Skeletal muscle satellite cell (primary cell): ENCODE data around the gene RETN.

Experiments used
- H3K27me3 ChIP-seq: 2 replicates; pipeline ENCODE4 v1.7.0; 2013; ENCODE audit warnings: low read length; ENCODE audit not compliant: control insufficient read depth, insufficient read depth
- H3K36me3 ChIP-seq: 2 replicates; pipeline ENCODE4 v1.7.0; 2013; ENCODE audit warnings: mild to moderate bottlenecking, control low read depth, low read length; ENCODE audit not compliant: insufficient read depth
- H3K4me1 ChIP-seq: 2 replicates; pipeline ENCODE4 v1.7.0; 2013; ENCODE audit warnings: low read length; ENCODE audit not compliant: control insufficient read depth, insufficient read depth
- H3K4me2 ChIP-seq: 2 replicates; pipeline ENCODE4 v1.7.0; 2013; ENCODE audit warnings: mild to moderate bottlenecking, low read length
- H3K4me3 ChIP-seq: 2 replicates; pipeline ENCODE4 v1.7.0; 2013; ENCODE audit warnings: low read length
- H3K9ac ChIP-seq: 2 replicates; pipeline ENCODE4 v1.7.0; 2013; ENCODE audit warnings: mild to moderate bottlenecking, low read depth, low read length, moderate library complexity
- H3K9me3 ChIP-seq: replicated peaks from 2 replicates; pipeline ENCODE4 v1.7.0; 2013; ENCODE audit warnings: mild to moderate bottlenecking, control low read depth, low read length

Gene RETN

GRCh38 chr19:7669641-7670040 is 792 bp downstream of the RETN start:
- Histone ChIP-seq H3K4me3 (no peak overlapping the region), H3K9ac (no peak overlapping the region), H3K4me2 (no peak overlapping the region), H3K4me1 (no peaks in the 10 kb centered on the region), H3K36me3 (no peaks in the 10 kb centered on the region), H3K27me3 (peaks cover 13% of the 10 kb centered on the region), H3K9me3 (no peaks in the 10 kb centered on the region)

DNA sequence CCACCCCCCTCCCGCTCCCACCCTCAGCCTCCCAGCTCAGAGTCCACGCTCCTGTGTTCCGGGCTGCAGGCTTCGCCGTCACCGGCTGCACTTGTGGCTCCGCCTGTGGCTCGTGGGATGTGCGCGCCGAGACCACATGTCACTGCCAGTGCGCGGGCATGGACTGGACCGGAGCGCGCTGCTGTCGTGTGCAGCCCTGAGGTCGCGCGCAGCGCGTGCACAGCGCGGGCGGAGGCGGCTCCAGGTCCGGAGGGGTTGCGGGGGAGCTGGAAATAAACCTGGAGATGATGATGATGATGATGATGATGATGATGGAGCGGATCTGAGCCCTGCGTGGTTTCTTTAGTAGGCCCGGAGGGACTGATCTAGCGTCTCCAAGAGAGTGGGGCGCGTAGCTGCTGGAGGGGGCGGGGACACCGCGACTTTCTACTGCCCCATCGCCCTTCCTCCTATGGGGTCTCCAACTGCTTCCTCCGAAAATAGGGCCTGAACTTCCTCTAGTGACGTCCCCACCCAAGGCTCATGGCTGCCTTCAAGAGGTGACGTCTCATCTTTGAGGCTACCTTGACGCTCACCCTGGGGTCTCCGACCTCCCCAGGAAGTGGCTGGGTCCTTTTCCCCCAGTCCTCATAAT is 1.4 kb downstream of the RETN start:
- H3K36me3 ChIP-seq, result no peaks in the 10 kb centered on the region
- no peak overlapping the region for H3K9ac ChIP-seq
- no peaks in the 10 kb centered on the region for H3K4me1 ChIP-seq
- H3K4me2 ChIP-seq, result no peak overlapping the region
- H3K27me3 ChIP-seq, result peaks cover 13% of the 10 kb centered on the region
- H3K4me3 ChIP-seq, result no peak overlapping the region
- H3K9me3 ChIP-seq, result no peaks in the 10 kb centered on the region

DNA sequence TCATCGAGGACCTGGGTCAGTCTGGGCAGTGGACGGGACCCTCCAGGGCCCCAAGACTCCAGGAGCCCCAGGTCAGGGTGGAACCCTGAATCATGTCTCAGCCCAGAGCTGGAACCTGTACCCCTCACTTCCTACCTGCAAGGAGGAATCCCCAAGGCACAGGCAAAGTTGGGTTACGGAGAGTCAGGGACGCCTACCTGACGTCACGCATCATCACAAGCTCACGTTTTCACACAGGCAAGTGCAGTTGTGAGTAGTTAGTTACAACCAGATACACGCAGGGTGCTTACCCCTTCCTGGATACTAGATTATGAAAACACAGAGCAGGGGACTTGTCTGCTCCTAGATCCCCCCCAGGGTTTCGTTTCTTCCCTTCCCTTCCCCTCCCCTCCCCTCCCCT is 1.9 kb downstream of the RETN start:
- Histone ChIP-seq H3K4me2 (no peak overlapping the region), H3K4me1 (no peaks in the 10 kb centered on the region), H3K9me3 (no peaks in the 10 kb centered on the region), H3K36me3 (no peaks in the 10 kb centered on the region), H3K27me3 (peaks cover 13% of the 10 kb centered on the region), H3K9ac (no peak overlapping the region), H3K4me3 (no peak overlapping the region)

- H3K4me2 ChIP-seq, result no peak overlapping the region
- H3K36me3 ChIP-seq, result no peaks in the 10 kb centered on the region
- no peaks in the 10 kb centered on the region for H3K4me1 ChIP-seq
- no peak overlapping the region for H3K9ac ChIP-seq
- H3K9me3 ChIP-seq, result no peaks in the 10 kb centered on the region
- no peak overlapping the region for H3K4me3 ChIP-seq
- H3K27me3 ChIP-seq, result peaks cover 25% of the 10 kb centered on the region
Observed at GRCh38 chr19:7672522-7672921, 3.7 kb downstream of the RETN start.

- Histone ChIP-seq H3K9ac (no peak overlapping the region), H3K4me3 (no peak overlapping the region), H3K27me3 (peaks cover 30% of the 10 kb centered on the region), H3K9me3 (no peaks in the 10 kb centered on the region), H3K4me1 (no peaks in the 10 kb centered on the region), H3K4me2 (peak overlapping the region; percentile 34), H3K36me3 (no peaks in the 10 kb centered on the region)
Observed at GRCh38 chr19:7674010-7675005, 5.5 kb downstream of the RETN start.

- H3K9ac ChIP-seq, result no peak overlapping the region
- H3K36me3 ChIP-seq, result no peaks in the 10 kb centered on the region
- H3K4me1 ChIP-seq, result peaks cover 4% of the 10 kb centered on the region
- H3K4me3 ChIP-seq, result no peak overlapping the region
- H3K4me2 ChIP-seq, result no peak overlapping the region
- H3K9me3 ChIP-seq, result no peaks in the 10 kb centered on the region
- peaks cover 25% of the 10 kb centered on the region for H3K27me3 ChIP-seq
Observed at GRCh38 chr19:7676376-7676775, 7.5 kb downstream of the RETN start.

DNA sequence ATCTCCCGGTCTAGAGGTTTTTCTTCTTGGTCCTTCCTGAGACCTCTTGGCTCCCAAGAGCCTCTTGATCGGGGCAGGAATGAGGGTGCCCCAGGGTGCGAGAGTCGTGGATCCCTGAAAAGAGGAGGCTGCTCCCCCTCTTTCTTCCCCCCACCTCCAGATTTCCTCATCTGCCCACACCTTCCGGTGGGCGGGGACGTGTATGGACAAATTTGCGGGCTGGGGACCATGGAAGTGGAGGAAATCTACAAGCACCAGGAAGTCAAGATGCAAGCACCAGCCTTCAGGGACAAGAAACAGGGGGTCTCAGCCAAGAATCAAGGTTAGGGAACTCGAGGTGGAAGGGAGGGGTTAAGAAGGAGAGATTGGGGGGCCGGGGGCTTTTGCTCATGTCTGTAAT is 8.0 kb downstream of the RETN start, which contains the start of gene MCEMP1:
MCEMP1 (plus strand) TSS at position 237 of the 400 bp plus-strand sequence; CDS start at position 268, 31 bp downstream.
- H3K4me3 ChIP-seq, result no peak within 1 kb of the TSS
- no peaks in the 10 kb centered on the region for H3K36me3 ChIP-seq
- peaks cover 4% of the 10 kb centered on the region for H3K4me1 ChIP-seq
- no peak within 1 kb of the TSS for H3K4me2 ChIP-seq
- H3K27me3 ChIP-seq, result peaks cover 24% of the 10 kb centered on the region
- no peak within 1 kb of the TSS for H3K9ac ChIP-seq
- H3K9me3 ChIP-seq, result no peaks in the 10 kb centered on the region

GRCh38 chr19:7677669-7678311 is 8.9 kb downstream of the RETN start:
- no peaks in the 10 kb centered on the region for H3K9me3 ChIP-seq
- no peak overlapping the region for H3K4me3 ChIP-seq
- no peak overlapping the region for H3K9ac ChIP-seq
- peaks cover 8% of the 10 kb centered on the region for H3K36me3 ChIP-seq
- no peak overlapping the region for H3K4me2 ChIP-seq
- peaks cover 9% of the 10 kb centered on the region for H3K4me1 ChIP-seq
- H3K27me3 ChIP-seq, result peaks cover 22% of the 10 kb centered on the region

DNA sequence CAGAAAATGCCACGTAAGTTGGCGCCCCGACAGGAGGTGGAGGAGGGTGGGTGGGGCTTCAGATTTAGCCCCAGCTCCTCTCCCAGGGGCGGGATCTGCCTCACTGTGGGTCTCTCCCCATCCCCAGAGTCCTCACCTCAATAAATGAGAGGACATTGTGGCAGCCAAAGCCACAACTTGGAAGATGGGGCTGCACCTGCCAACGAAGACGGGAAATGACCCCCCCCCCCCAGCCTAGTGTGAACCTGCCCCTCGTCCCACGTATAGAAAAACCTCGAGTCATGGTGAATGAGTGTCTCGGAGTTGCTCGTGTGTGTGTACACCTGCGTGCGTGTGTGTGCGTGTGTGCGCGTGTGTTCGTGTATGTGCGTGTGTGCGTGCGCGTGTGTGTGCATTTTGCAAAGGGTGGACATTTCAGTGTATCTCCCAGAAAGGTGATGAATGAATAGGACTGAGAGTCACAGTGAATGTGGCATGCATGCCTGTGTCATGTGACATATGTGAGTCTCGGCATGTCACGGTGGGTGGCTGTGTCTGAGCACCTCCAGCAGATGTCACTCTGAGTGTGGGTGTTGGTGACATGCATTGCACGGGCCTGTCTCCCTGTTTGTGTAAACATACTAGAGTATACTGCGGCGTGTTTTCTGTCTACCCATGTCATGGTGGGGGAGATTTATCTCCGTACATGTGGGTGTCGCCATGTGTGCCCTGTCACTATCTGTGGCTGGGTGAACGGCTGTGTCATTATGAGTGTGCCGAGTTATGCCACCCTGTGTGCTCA is 10.3 kb downstream of the RETN start:
- peaks cover 15% of the 10 kb centered on the region for H3K36me3 ChIP-seq
- H3K9ac ChIP-seq, result no peak overlapping the region
- no peak overlapping the region for H3K4me3 ChIP-seq
- H3K27me3 ChIP-seq, result peaks cover 22% of the 10 kb centered on the region
- no peaks in the 10 kb centered on the region for H3K9me3 ChIP-seq
- H3K4me1 ChIP-seq, result peaks cover 9% of the 10 kb centered on the region
- H3K4me2 ChIP-seq, result no peak overlapping the region

DNA sequence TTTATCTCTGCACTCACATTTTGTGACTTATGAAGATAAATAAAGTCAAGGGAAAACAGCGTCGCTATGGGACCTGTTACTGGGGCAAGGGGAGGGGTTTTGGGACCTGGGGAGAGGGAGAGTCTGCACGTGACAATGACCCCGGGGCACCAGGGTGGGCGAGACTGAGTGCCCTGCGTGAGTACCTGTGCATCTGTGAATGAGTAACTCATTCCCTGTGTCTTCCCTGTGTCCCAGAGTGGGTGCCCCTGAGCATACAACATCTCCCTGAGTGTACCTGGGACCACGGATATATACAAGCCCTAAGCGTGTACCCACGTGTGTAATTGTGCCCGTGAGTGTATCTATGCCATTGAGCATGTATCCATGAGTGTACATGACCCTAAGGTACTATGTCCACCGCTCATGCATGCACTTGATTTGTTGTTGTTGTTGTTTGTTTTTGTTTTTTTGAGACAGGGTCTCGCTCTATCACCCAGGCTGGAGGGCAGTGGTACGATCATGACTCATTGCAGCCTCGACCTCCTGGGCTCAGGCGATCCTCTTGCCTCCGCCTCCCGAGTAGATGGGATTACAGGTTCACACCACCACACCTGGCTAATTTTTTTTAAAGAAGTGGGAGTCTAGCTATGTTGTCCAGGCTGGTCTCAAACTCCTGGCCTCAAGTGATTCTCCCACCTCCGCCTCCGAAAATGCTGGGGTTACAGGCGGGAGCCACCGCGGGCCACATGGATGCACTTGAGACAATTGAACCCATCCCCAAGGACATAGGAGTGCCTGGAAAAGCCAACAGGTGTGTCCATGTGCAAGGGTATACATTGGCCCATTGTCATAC is 11.1 kb downstream of the RETN start:
- no peak overlapping the region for H3K9ac ChIP-seq
- peak overlapping the region; percentile 98 for H3K4me3 ChIP-seq
- H3K36me3 ChIP-seq, result peaks cover 15% of the 10 kb centered on the region
- peaks cover 22% of the 10 kb centered on the region for H3K27me3 ChIP-seq
- peaks cover 9% of the 10 kb centered on the region for H3K4me1 ChIP-seq
- H3K4me2 ChIP-seq, result peak overlapping the region; percentile 91
- no peaks in the 10 kb centered on the region for H3K9me3 ChIP-seq
